ENCODE results near the gene CHRD. TPM values are rescaled to one million over a fixed set of nuclear protein-coding genes. Genes with fewer than 3 reads are reported as not detected.
"Not testable (repeated sequence)": the region's sequence is repeated elsewhere in the genome, so short reads cannot be mapped to it uniquely, and the experiment has no call there.

Gene CHRD
- 0.84 TPM in 1 of 2 replicates, not detected in the other for total RNA-seq (2014; rRNA removed; shearing (Covaris generic); ENCODE audit: low replicate concordance)

DNA sequence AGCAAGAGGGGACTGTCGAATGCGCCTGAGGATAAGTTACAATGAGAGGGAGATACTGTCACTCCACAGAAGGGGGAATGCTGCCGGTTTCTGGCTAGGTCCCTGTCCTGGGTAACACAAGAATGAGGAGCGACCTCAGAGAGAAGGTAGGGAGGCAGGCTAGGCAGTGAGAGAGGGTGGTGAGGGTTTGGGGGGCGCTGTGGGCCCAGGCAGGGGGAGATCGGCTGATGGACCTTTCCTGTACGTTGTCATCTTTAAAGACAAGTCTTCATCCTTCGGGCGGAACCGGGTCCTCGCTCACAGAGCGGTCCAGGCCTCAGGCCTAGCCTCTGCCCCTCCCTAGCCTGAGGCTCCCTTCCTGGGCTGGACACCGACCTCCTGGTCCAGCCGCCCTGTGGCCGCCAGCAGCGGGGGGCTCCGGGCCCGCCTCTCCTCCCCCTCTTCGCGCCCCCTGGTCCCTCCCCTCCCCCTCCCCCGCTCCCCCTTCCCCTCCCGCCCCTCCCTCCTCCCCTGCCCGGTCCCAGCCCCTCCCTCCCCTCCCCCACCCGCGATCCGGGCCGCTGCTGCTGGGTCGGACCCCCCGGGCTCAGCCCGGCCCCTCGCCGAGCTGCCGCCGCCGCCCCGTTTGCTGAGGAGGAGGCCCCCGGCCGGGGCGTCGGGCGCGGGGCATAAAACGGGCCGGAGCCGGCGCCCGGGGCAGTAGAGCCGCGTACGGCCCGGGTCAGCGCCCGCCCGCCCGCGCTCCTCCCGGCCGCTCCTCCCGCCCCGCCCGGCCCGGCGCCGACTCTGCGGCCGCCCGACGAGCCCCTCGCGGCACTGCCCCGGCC is at the start of gene CHRD:
TSS of gene CHRD (plus strand) at position 697 of the 827 bp plus-strand sequence. CDS start 265 bp downstream, outside the sequence.
- no peak for DNase-seq (ENCODE audit: low read depth)
- in situ Hi-C loops (cut with HindIII; ENCODE audit: low pct_unique_long_range_greater_than_20kb, low sequenced_read_pairs), result no loop called here

DNA sequence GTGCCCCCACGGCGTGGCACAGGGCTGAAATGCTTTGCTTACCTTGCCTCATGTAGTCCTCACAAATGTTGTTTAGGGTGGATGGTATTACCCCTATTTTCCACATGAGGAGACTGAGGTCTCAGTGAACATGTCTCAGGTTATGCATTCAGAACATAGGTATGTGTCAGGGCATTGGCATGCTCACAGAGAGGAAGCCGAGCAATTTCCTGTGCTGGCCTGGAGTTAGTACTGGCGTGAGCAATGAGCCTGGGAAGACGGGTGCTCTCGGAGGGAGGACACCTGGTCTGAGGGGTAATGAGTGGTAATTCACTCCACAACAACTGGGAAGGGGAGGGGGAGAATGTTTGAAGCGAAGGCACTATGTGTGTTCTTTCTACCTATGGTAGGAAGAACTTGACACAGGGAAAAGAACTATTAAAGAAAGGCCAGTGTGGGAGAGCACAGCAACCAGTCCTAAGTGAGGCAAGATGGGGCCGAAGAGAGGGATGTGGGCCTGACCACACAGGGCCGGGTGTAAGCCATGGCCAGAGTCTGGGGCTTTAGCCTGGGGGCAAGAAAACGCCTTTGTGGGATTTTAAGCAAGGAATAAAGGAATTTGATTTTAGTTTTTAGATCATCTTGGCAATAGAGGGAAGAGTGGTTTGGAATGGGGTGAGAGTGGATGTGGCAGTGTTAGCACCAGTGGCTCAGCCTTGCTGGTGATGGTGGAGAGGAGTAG is 47.3 kb upstream of the CHRD start:
- in situ Hi-C loops (cut with HindIII; ENCODE audit: low pct_unique_long_range_greater_than_20kb, low sequenced_read_pairs), result no loop called here
- no peak for DNase-seq (ENCODE audit: low read depth)

DNA sequence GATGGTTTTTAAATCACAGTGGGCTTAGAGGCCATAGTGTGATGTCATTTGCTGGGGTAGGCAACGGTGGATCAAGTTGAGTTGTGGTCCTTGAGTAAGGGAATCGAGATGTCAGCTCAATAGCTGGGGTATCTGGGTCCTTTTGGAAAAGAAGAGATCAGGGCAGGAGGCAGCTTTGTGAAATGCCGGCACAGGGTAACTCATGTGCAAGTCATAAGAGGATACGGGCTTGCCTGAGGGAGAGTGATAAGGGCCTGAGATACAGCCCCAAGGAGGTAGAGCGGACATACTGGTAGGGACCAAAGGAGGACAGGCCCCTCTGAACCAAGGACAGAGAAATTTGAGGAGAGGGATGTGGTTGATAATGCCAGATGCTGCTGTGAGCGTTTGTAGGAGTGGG is 46.7 kb upstream of the CHRD start:
- DNase-seq (ENCODE audit: low read depth), result no peak
- in situ Hi-C loops (cut with HindIII; ENCODE audit: low pct_unique_long_range_greater_than_20kb, low sequenced_read_pairs), result no loop called here

DNA sequence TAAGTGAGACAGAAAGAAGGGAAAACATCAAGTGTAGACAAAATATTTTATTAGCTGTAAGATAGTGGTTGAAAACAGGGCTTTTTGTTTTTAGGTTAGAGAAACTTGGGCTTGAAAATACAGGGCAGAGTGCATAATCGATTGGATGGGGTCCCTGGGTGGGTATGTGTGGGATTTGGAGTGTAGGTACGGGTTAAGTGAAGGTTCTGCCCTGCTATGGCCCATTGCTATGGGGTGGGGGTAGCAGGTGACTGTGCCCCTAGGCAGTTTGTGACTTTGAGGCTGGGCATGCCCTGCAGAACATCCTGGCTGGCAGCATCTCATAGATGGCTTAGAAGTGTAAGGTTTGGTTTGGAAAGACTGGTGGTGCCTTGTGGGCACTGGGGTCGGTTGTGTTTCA is 46.2 kb upstream of the CHRD start:
- in situ Hi-C loops (cut with HindIII; ENCODE audit: low pct_unique_long_range_greater_than_20kb, low sequenced_read_pairs), result no loop called here
- no peak for DNase-seq (ENCODE audit: low read depth)

- DNase-seq (ENCODE audit: low read depth), result peak; percentile 45
- in situ Hi-C loops (cut with HindIII; ENCODE audit: low pct_unique_long_range_greater_than_20kb, low sequenced_read_pairs), result no loop called here
Observed at GRCh38 chr3:184334470-184335158, 45.2 kb upstream of the CHRD start.

GRCh38 chr3:184335291-184335660 is 44.6 kb upstream of the CHRD start:
- DNase-seq (ENCODE audit: low read depth), result no peak
- in situ Hi-C loops (cut with HindIII; ENCODE audit: low pct_unique_long_range_greater_than_20kb, low sequenced_read_pairs), result no loop called here

GRCh38 chr3:184335661-184336546 is 44.0 kb upstream of the CHRD start:
- peak; percentile 73 for DNase-seq (ENCODE audit: low read depth)
- in situ Hi-C loops (cut with HindIII; ENCODE audit: low pct_unique_long_range_greater_than_20kb, low sequenced_read_pairs), result no loop called here

- peak; percentile 60 for DNase-seq (ENCODE audit: low read depth)
- in situ Hi-C loops (cut with HindIII; ENCODE audit: low pct_unique_long_range_greater_than_20kb, low sequenced_read_pairs), result no loop called here
Observed at GRCh38 chr3:184336547-184337398, 43.1 kb upstream of the CHRD start.

DNA sequence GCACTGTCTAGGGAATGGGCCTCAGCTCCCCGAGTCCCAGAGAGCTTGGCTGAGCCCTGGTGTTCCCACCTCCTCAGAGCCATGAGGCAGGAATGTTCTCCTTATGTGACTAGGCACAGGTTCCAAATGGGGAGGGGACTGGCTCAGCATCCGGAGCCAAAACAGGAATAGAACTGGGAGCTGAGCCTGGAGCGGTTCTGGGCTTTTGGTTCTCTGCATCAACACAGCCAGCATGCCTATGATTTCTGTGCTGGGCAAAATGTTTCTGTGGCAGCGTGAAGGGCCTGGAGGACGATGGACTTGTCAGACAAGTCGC is 42.5 kb upstream of the CHRD start, which contains the start of gene FAM131A:
TSS of gene FAM131A (plus strand) at position 202 of the 316 bp plus-strand sequence. CDS start at position 233, 31 bp downstream.
- in situ Hi-C loops (cut with HindIII; ENCODE audit: low pct_unique_long_range_greater_than_20kb, low sequenced_read_pairs), result no loop called here
- DNase-seq (ENCODE audit: low read depth), result no peak

DNA sequence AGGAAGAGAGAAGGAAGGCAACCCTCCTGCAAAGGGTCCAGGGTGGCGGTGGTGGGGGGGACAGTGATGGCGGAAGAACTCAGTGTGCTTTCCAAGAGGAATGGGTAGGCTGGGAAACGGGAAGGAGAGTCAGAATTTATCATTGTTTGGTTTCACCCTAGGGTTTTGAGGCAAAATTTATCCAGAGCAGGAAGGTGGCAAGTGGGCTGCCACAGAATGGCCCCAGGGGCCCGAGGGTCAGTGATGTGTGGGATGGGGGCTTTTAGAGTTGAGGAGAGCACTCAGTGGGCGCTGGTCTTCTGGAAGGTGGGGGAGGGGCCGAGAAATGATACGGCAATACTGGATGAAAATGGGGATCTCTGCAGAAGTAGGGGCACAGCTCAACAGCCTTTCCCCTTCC is 41.9 kb upstream of the CHRD start:
- DNase-seq (ENCODE audit: low read depth), result no peak
- in situ Hi-C loops (cut with HindIII; ENCODE audit: low pct_unique_long_range_greater_than_20kb, low sequenced_read_pairs), result no loop called here

- in situ Hi-C loops (cut with HindIII; ENCODE audit: low pct_unique_long_range_greater_than_20kb, low sequenced_read_pairs), result no loop called here
- DNase-seq (ENCODE audit: low read depth), result no peak
Observed at GRCh38 chr3:184338511-184338945, 41.3 kb upstream of the CHRD start.

DNA sequence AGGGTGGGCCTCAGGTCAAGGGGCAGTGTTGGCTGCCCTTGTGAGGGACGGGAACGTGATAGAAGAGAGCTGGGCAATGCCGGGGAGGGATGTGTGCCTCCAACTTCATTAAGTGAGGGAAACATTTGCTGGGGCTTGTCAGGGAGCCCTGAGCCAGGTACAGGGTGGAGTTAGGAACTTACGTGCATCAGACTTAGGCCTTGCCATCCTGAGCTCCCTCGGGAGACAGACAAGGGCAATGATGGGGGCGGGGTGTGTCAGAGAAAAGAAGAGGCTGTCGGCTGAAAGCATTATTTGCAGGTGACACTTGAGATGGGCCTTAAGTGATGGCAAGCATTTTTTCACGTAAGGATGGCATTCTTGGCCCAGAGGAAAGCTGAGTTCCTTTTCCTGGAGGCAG is 40.9 kb upstream of the CHRD start:
- in situ Hi-C loops (cut with HindIII; ENCODE audit: low pct_unique_long_range_greater_than_20kb, low sequenced_read_pairs), result no loop called here
- no peak for DNase-seq (ENCODE audit: low read depth)

DNA sequence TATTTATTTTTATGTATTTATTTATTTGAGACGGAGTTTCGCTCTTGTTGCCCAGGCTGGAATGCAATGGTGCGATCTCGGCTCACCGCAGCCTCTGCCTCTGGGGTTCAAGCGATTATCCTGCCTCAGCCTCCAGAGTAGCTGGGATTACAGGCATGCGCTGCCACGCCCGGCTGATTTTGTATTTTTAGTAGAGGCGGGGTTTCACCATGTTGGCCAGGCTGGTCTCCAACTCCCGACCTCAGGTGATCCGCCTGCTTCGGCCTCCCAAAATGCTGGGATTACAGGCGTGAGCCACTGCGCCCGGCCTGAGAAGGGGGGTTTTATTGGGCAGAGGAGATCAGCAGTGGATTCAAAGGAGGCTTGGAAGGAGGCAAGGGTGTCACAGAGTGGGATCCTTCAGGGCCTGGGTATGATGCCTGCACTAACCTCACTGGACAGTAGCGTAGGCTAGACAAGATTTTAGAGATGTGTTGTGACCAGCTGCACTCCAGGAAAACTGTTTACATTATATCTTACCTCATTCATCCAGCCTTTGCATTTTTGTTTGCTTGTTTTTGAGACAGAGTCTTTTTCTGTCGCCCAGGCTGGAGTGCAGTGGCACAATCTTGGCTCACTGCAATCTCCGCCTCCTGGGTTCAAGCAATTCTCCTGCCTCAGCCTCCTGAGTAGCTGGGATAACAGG is 40.3 kb upstream of the CHRD start:
- DNase-seq (ENCODE audit: low read depth); in situ Hi-C loops (cut with HindIII; ENCODE audit: low pct_unique_long_range_greater_than_20kb, low sequenced_read_pairs): not testable (repeated sequence)

DNA sequence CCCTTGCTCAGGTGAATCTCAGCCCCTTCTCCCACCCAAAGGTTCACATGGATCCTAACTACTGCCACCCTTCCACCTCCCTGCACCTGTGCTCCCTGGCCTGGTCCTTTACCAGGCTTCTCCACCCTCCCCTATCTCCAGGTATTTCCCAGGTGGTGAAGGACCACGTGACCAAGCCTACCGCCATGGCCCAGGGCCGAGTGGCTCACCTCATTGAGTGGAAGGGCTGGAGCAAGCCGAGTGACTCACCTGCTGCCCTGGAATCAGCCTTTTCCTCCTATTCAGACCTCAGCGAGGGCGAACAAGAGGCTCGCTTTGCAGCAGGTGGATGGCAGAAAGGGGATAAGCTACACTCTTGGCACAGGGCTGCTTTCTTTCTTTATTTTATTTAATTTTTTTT is 37.9 kb upstream of the CHRD start:
- in situ Hi-C loops (cut with HindIII; ENCODE audit: low pct_unique_long_range_greater_than_20kb, low sequenced_read_pairs), result no loop called here
- no peak for DNase-seq (ENCODE audit: low read depth)

- no peak for DNase-seq (ENCODE audit: low read depth)
- in situ Hi-C loops (cut with HindIII; ENCODE audit: low pct_unique_long_range_greater_than_20kb, low sequenced_read_pairs), result no loop called here
Observed at GRCh38 chr3:184343200-184343876, 36.5 kb upstream of the CHRD start.

DNA sequence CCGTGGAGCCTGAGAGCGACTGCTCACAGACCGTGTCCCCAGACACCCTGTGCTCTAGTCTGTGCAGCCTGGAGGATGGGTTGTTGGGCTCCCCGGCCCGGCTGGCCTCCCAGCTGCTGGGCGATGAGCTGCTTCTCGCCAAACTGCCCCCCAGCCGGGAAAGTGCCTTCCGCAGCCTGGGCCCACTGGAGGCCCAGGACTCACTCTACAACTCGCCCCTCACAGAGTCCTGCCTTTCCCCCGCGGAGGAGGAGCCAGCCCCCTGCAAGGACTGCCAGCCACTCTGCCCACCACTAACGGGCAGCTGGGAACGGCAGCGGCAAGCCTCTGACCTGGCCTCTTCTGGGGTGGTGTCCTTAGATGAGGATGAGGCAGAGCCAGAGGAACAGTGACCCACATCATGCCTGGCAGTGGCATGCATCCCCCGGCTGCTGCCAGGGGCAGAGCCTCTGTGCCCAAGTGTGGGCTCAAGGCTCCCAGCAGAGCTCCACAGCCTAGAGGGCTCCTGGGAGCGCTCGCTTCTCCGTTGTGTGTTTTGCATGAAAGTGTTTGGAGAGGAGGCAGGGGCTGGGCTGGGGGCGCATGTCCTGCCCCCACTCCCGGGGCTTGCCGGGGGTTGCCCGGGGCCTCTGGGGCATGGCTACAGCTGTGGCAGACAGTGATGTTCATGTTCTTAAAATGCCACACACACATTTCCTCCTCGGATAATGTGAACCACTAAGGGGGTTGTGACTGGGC is 35.1 kb upstream of the CHRD start:
- DNase-seq (ENCODE audit: low read depth), result no peak
- in situ Hi-C loops (cut with HindIII; ENCODE audit: low pct_unique_long_range_greater_than_20kb, low sequenced_read_pairs), result no loop called here

Measured in Caki2 (cell line).